Liver (tissue), 3 donors: ENCODE data around the gene AREL1.

ENCODE experiments used
- CTCF ChIP-seq: fragments of 150-350 bp; IDR thresholded peaks from 2 replicates; pipeline ENCODE4 v1.5.1; 2017; ENCODE audit warnings: improper control_type of control experiment, low read depth, low read length; ENCODE audit not compliant: missing input control
- MAX ChIP-seq: IDR thresholded peaks from 2 replicates; pipeline ENCODE4 v1.6.1; 2016; ENCODE audit warnings: antibody characterized with exemption
- REST ChIP-seq: IDR thresholded peaks from 2 replicates; pipeline ENCODE4 v1.6.1; 2016; ENCODE audit warnings: antibody characterized with exemption, mild to moderate bottlenecking
- RXRA ChIP-seq, 2 donors: IDR thresholded peaks; 2 replicates each; pipeline ENCODE4 v1.6.1; 2017 to 2018; ENCODE audit warnings: antibody characterized with exemption in 2 of 2, mild to moderate bottlenecking in 1 of 2
- SP1 ChIP-seq: IDR thresholded peaks from 2 replicates; pipeline ENCODE4 v1.6.1; 2018; ENCODE audit warnings: antibody characterized with exemption, mild to moderate bottlenecking
- TAF1 ChIP-seq: conservative IDR thresholded peaks from 2 replicates; pipeline ENCODE4 v1.6.1; 2016; ENCODE audit warnings: antibody characterized with exemption, mild to moderate bottlenecking
- YY1 ChIP-seq: IDR thresholded peaks from 2 replicates; pipeline ENCODE4 v1.6.1; 2016; ENCODE audit warnings: antibody characterized with exemption, mild to moderate bottlenecking
- ZBTB33 ChIP-seq: IDR thresholded peaks from 2 replicates; pipeline ENCODE4 v1.6.1; 2016; ENCODE audit warnings: antibody characterized with exemption
- donor health status: healthy.
- donor health status: healthy.

GRCh38 chr14:74649673-74650072 lies 63.2 kb downstream of the AREL1 start:
- no peak for TF ChIP-seq TAF1
- no peak for TF ChIP-seq CTCF
- no peak for TF ChIP-seq YY1
- no peak for TF ChIP-seq RXRA (IDR thresholded peaks at IDR 0.05)
- no peak for TF ChIP-seq ZBTB33
- no peak for TF ChIP-seq REST
- TF ChIP-seq MAX, result no peak
- no peak for TF ChIP-seq SP1
